SK-N-SH (cell line): Measurements from ENCODE around the gene NAALADL2. TPM values are rescaled to one million over a fixed set of nuclear protein-coding genes. Genes with fewer than 3 reads are reported as not detected.

ENCODE experiments used
- CTCF ChIA-PET: fragments of 300-600, 350-600 bp; formaldehyde crosslinking; extraction: SDS; loops from one replicate; lab custom pipeline; 2021; lab: Yijun Ruan, JAX
- POLR2A ChIA-PET: fragments of 350-600 bp; sonication (Branson Sonifier 250); formaldehyde crosslinking; extraction: SDS; loops from one replicate; lab custom pipeline; 2020; ENCODE audit warnings: antibody characterized with exemption, inconsistent platforms; lab: Yijun Ruan, JAX
- DNase-seq: peaks from one replicate; pipeline ENCODE4 v3.0.0; 2012
- H2AFZ ChIP-seq: fragments of 200-600 bp; sonication (generic); 2 replicates; pipeline ENCODE4 v1.8.1; 2016; ENCODE audit warnings: antibody characterized with exemption, mild to moderate bottlenecking, low read depth
- H3F3A ChIP-seq: fragments of 200-600 bp; sonication (generic); replicated peaks from 2 replicates; pipeline ENCODE3; 2016; ENCODE audit warnings: antibody characterized with exemption, mild to moderate bottlenecking; ENCODE audit not compliant: insufficient read depth
- H3K27ac ChIP-seq, 2 experiments: fragments of 200-500 bp in 1 of 2; fragments of 200-600 bp in 1 of 2; sonication (Bioruptor generic) in 1 of 2; sonication (generic), shearing (Covaris generic) in 1 of 2; 2 replicates each; pipeline versions ENCODE4 v1.5.1 to v1.6.1; 2014 to 2016; ENCODE audit warnings: low read depth in 2 of 2, inconsistent platforms in 1 of 2, low read length in 1 of 2, mild to moderate bottlenecking in 1 of 2, mixed read lengths in 1 of 2
- H3K27me3 ChIP-seq: fragments of 200-600 bp; sonication (generic), shearing (Covaris generic); 2 replicates; pipeline ENCODE4 v1.6.1; 2016; ENCODE audit warnings: mixed run types; ENCODE audit not compliant: insufficient read depth
- H3K36me3 ChIP-seq, 2 experiments: fragments of 200-500 bp in 1 of 2; fragments of 200-600 bp in 1 of 2; sonication (Bioruptor generic) in 1 of 2; sonication (generic) in 1 of 2; replicated peaks in 1 of 2; 2 replicates each; pipeline versions ENCODE3 to v1.5.1; 2014 to 2016; ENCODE audit warnings: low read length in 1 of 2, mild to moderate bottlenecking in 1 of 2; ENCODE audit not compliant: insufficient read depth in 2 of 2, control insufficient read depth in 1 of 2
- H3K4me1 ChIP-seq, 2 experiments: fragments of 200-500 bp in 1 of 2; fragments of 200-600 bp in 1 of 2; sonication (Bioruptor generic) in 1 of 2; sonication (generic), shearing (Covaris generic) in 1 of 2; 2 replicates each; pipeline versions ENCODE4 v1.5.1 to v1.6.1; 2014 to 2016; ENCODE audit warnings: low read depth in 1 of 2, low read length in 1 of 2, mixed run types in 1 of 2; ENCODE audit not compliant: insufficient read depth in 2 of 2, control insufficient read depth in 1 of 2
- H3K4me2 ChIP-seq: fragments of 200-600 bp; sonication (generic), shearing (Covaris generic); 2 replicates; pipeline ENCODE4 v1.6.1; 2017; ENCODE audit warnings: mixed run types
- H3K4me3 ChIP-seq, 2 experiments: fragments of 200-500 bp in 1 of 2; fragments of 200-600 bp in 1 of 2; sonication (Bioruptor generic) in 1 of 2; sonication (generic), shearing (Covaris generic) in 1 of 2; 2 replicates each; pipeline versions ENCODE4 v1.5.1 to v1.8.1; 2014 to 2016; ENCODE audit warnings: low read depth in 2 of 2, inconsistent platforms in 1 of 2, low read length in 1 of 2, mild to moderate bottlenecking in 1 of 2, mixed read lengths in 1 of 2, moderate library complexity in 1 of 2
- H3K79me2 ChIP-seq: fragments of 200-600 bp; sonication (generic); 2 replicates; pipeline ENCODE4 v1.8.1; 2017; ENCODE audit warnings: mild to moderate bottlenecking; ENCODE audit not compliant: insufficient read depth
- H3K9ac ChIP-seq: fragments of 200-600 bp; sonication (generic); 2 replicates; pipeline ENCODE4 v1.6.1; 2017; ENCODE audit warnings: mixed run types
- H3K9me2 ChIP-seq: fragments of 200-600 bp; sonication (generic); 2 replicates; pipeline ENCODE4 v1.6.1; 2017; ENCODE audit warnings: mixed run types
- H3K9me3 ChIP-seq: fragments of 200-600 bp; sonication (generic); 2 replicates; pipeline ENCODE4 v1.6.1; 2017; ENCODE audit warnings: mixed run types, mild to moderate bottlenecking, moderate library complexity
- H4K20me1 ChIP-seq: fragments of 200-600 bp; sonication (generic); 2 replicates; pipeline ENCODE4 v1.6.1; 2017; ENCODE audit warnings: mild to moderate bottlenecking, mixed run types; ENCODE audit not compliant: insufficient read depth
- EP300 ChIP-seq, 2 experiments: IDR thresholded peaks; 2 replicates each; pipeline versions ENCODE4 v1.4.0 to v1.6.1; 2012; ENCODE audit warnings: borderline replicate concordance in 1 of 2, low read depth in 1 of 2, low read length in 1 of 2
- FOSL2 ChIP-seq: IDR thresholded peaks from 2 replicates; pipeline ENCODE4 v1.4.0; 2012; ENCODE audit warnings: low read depth, mild to moderate bottlenecking, moderate library complexity, borderline replicate concordance
- FOXM1 ChIP-seq: IDR thresholded peaks from 2 replicates; pipeline ENCODE4 v1.4.0; 2012; ENCODE audit warnings: low read depth, mild to moderate bottlenecking
- GABPA ChIP-seq: IDR thresholded peaks from 2 replicates; pipeline ENCODE4 v1.4.0; 2012; ENCODE audit warnings: low read depth, mild to moderate bottlenecking
- IRF3 ChIP-seq: fragments of 150-350 bp; IDR thresholded peaks from 2 replicates; pipeline ENCODE4 v1.6.1; 2016; ENCODE audit warnings: mild to moderate bottlenecking, low read depth, low read length
- JUND ChIP-seq: IDR thresholded peaks from 2 replicates; pipeline ENCODE4 v1.4.0; 2012
- MAX ChIP-seq: IDR thresholded peaks from 2 replicates; pipeline ENCODE4 v1.4.0; 2012; ENCODE audit warnings: low read depth
- PBX3 ChIP-seq: IDR thresholded peaks from 2 replicates; pipeline ENCODE4; 2012
- RCOR1 ChIP-seq: fragments of 150-350 bp; IDR thresholded peaks from 2 replicates; pipeline ENCODE4 v1.6.1; 2017; ENCODE audit warnings: antibody characterized with exemption, low read length
- RXRA ChIP-seq: IDR thresholded peaks from 2 replicates; pipeline ENCODE4 v1.4.0; 2012; ENCODE audit warnings: low read depth, mild to moderate bottlenecking, borderline replicate concordance
- SIN3A ChIP-seq: IDR thresholded peaks from 2 replicates; pipeline ENCODE4 v1.6.1; 2012; ENCODE audit warnings: low read depth, mild to moderate bottlenecking, low read length, moderate library complexity, borderline replicate concordance
- USF2 ChIP-seq: fragments of 150-350 bp; IDR thresholded peaks from 2 replicates; pipeline ENCODE4 v1.6.1; 2017; ENCODE audit warnings: antibody characterized with exemption, low read length, low read depth, borderline replicate concordance
- YY1 ChIP-seq: IDR thresholded peaks from 2 replicates; pipeline ENCODE4 v1.4.0; 2012; ENCODE audit warnings: low read depth, mild to moderate bottlenecking
- WGBS: methylation state at CpG from one replicate; pipeline ENCODE4 v1.1.6; 2017; ENCODE audit warnings: low lambda C conversion rate; 5-methylcytosine and 5-hydroxymethylcytosine counted together
- polyA plus RNA-seq, 3 experiments: library from polyadenylated mRNA; depleted of rRNA; stranded (reverse); fragments of >200 nt; gene quantifications; 2 replicates each; pipeline ENCODE4 v1.2.3, GENCODE V29; 2012
- TF ChIP-seq, protein P1 (sequence below): IDR thresholded peaks from 2 replicates; pipeline ENCODE4 v1.4.0; 2012; ENCODE audit warnings: low read depth, borderline replicate concordance

Gene NAALADL2
- polyA plus RNA-seq, 1 of the 3 experiments (the other 2 are of a cell fraction), result 1.2 TPM

DNA sequence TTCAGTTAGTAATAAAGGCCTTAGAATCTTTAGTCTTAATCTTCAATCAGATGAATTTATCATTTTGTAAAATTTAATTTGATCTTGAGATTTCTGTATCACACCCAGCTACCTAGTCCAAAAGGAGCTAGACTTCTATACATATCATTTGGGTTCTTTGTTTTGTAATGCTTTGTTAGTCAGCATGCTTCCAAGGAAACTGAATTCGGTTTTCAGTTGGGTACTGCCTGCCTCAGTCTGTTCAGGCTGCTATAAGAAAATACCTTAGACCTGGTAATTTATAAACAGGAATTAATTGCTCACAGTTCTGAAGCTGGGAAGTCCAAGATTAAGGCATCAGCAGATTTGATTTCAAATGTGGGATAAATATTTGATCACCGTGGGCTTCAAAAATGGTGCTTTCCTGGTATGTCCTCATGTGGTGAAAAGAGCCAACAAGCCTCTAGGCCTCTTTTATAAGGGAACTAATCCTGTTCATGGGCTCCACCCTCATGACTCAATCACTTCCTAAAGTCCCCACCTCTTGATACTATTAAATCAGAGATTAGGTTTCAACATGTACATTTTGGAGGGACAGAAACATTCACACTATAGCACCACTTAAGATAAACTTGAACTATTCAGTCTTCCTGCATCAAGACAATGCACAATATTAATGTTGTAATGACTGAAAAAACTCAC lies 800.7 kb downstream of the NAALADL2 start:
- no peak overlapping the region for H3K9ac ChIP-seq
- no peaks in the 10 kb centered on the region for H3F3A ChIP-seq
- no peaks in the 10 kb centered on the region for H3K9me2 ChIP-seq
- DNase-seq, result no peak
- no peaks in the 10 kb centered on the region for H3K79me2 ChIP-seq
- no peak overlapping the region for H3K27ac ChIP-seq
- no peaks in the 10 kb centered on the region for H3K4me1 ChIP-seq
- H4K20me1 ChIP-seq, result no peaks in the 10 kb centered on the region
- ChIA-PET POLR2A (no interaction called here), CTCF (no interaction called here)
- no peaks in the 10 kb centered on the region for H3K36me3 ChIP-seq
- H3K27me3 ChIP-seq, result no peaks in the 10 kb centered on the region
- TF ChIP-seq FOXM1 (no peak), RXRA (no peak), IRF3 (no peak), EP300 (IDR thresholded peaks at IDR 0.05; ENCODE audit: borderline replicate concordance in 1 of 2, low read depth in 1 of 2, low read length in 1 of 2) (no peak)
- TF ChIP-seq, protein P1, sequence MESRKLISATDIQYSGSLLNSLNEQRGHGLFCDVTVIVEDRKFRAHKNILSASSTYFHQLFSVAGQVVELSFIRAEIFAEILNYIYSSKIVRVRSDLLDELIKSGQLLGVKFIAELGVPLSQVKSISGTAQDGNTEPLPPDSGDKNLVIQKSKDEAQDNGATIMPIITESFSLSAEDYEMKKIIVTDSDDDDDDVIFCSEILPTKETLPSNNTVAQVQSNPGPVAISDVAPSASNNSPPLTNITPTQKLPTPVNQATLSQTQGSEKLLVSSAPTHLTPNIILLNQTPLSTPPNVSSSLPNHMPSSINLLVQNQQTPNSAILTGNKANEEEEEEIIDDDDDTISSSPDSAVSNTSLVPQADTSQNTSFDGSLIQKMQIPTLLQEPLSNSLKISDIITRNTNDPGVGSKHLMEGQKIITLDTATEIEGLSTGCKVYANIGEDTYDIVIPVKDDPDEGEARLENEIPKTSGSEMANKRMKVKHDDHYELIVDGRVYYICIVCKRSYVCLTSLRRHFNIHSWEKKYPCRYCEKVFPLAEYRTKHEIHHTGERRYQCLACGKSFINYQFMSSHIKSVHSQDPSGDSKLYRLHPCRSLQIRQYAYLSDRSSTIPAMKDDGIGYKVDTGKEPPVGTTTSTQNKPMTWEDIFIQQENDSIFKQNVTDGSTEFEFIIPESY, result no peak
- no peak overlapping the region for H2AFZ ChIP-seq
- H3K4me2 ChIP-seq, result no peak overlapping the region
- H3K9me3 ChIP-seq, result no peaks in the 10 kb centered on the region
- WGBS, result 45% methylated on average over 1 of the region's 2 CpGs
- no peak overlapping the region for H3K4me3 ChIP-seq

GRCh38 chr3:175662815-175663214 lies 803.7 kb downstream of the NAALADL2 start:
- Histone ChIP-seq H4K20me1 (no peaks in the 10 kb centered on the region), H3K36me3 (no peaks in the 10 kb centered on the region), H3K9me2 (no peaks in the 10 kb centered on the region), H3K27ac (no peak overlapping the region), H2AFZ (no peak overlapping the region), H3F3A (no peaks in the 10 kb centered on the region)
- ChIA-PET POLR2A (no interaction called here), CTCF (no interaction called here)
- TF ChIP-seq PBX3 (no peak), RCOR1 (no peak), YY1 (no peak), IRF3 (no peak), MAX (no peak), GABPA (no peak), SIN3A (no peak), EP300 (IDR thresholded peaks at IDR 0.05; ENCODE audit: borderline replicate concordance in 1 of 2, low read depth in 1 of 2, low read length in 1 of 2) (no peak), JUND (no peak), USF2 (no peak), FOSL2 (no peak)
- TF ChIP-seq, protein P1, result no peak
- TF ChIP-seq, all 33 proteins: peak for 0
- Histone ChIP-seq H3K79me2 (no peaks in the 10 kb centered on the region), H3K9me3 (no peaks in the 10 kb centered on the region), H3K4me2 (no peak overlapping the region), H3K27me3 (no peaks in the 10 kb centered on the region), H3K4me3 (no peak overlapping the region), H3K9ac (no peak overlapping the region), H3K4me1 (no peaks in the 10 kb centered on the region)
- no peak for DNase-seq
